SIG-M5 (cell line): ENCODE data around the gene PPL.
"Not testable (repeated sequence)": the region's sequence is repeated elsewhere in the genome, so short reads cannot be mapped to it uniquely, and the experiment has no call there.

Experiments used
- DNase-seq: peaks from one replicate; lab custom pipeline; 2025; lab: John Stamatoyannopoulos, UW

Gene PPL

DNA sequence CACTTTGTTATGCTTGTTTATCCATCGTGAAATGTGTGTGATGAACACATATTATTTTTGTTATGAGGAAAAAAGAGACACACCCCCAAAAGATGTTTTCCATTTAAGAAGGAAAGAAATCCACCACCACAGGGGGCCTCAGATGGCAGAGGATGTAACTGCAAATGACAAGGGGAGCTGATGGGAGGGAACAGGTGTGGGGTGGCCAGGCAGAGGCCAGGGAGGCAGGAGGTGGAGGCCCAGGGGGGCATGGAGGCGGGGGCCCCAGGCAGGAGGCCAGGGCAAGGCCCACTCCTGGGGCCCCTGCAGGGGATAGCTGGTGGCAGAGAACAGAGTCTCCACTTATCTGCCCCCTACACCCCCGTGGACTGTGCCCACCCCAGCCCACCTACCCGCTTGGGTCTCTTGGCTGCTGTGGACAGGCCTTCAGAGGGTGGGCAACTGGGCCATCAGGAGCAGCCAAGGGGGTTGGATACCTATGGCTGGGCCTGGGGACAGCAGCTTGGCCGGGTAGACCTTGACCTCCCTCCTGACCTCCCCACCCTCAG is 28.0 kb downstream of the PPL start:
- no peak for DNase-seq

DNA sequence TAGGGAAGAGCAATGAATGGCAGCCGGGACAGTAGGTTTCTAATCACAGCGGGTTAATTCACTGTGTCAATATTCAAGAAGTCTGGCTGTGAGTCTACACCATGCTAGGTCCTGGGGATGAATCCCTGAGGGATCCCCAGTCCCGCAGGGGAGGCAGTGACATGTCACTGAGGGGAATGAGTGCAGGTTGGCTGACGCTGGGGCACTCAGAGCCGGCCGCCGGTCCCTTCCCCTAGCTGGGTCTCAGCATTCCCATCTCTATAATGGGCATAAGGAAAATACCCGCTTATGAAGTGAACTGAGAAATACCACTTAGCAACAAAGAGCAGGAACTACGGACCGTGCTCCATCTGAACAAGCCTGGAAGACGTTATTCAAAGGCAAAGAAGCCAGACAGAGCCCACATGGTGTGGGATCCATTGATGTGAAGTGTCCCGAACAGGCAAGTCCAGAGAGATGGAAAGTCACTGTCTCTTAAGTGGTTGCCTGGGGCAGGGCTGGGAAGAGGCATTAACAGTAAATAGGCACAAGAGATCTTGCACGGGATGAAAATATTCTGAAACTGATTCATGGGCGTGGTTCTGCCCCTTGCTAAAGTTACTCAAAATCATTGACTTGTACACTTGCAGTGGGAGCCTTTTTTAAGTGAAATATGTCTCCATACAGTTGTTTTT is 31.9 kb downstream of the PPL start:
- DNase-seq, result no peak

DNA sequence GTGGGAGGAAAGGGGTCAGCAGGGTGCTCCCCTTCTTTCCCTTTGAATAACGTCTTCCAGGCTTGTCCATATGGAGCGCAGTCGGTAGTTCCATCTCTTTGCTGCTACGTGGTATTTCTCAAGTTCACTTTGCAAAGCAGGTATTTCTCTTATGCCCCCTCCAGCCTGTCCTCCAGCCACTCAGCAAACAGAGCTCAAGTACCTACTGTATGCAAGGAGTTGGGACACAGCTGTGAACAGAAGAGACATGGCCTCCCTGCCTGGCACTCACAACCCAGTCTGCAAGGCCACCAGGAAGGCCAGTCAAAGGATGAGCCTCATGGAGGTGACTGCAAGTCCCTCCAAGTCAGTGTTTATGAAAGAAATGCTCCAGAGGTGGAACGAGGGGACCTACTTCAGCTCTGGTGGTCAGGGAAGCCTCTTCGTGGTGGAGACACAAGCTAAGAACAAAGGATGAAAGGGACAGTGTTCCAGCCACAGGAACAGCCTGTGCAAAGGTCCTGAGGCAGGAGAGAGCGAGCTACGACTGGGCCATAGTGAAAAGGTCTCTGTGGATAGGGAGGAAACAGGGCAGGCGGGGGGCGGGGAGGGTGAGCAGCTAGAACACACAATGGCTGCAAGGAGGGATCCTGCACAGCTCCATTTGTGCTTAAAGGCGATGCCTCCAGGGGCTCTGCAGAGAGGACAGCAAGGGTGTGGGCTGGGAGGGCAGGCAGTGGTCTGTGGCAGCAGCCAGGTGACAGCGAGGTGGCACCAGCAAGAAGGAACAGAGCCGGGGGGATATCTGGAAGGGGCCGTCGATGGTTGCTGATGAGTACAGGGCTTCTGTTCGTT is 32.6 kb downstream of the PPL start:
- DNase-seq, result no peak

GRCh38 chr16:4902038-4902437 is 34.9 kb downstream of the PPL start:
- no peak for DNase-seq

DNA sequence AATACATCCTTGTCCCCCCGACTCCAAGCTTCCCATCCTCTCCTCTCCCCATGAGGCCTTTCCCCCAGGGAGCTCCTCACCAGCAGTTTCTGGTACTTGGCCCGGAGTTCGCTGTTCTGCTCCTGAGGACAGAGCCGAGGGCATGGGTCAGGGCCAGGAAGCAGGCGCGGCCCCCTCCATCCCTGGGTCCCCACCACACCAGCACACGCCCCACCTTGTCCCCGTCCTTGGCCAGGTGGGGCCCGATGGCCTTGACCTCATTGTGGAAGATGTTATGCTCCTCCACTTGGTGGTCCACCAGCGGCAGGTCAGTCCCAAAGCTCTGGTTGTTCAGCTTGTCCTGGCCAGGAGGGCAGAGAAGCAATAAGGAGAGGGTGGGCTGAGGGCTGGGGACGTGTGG is 36.2 kb downstream of the PPL start:
- DNase-seq, result no peak

GRCh38 chr16:4900036-4900435 is 36.9 kb downstream of the PPL start:
- no peak for DNase-seq

DNA sequence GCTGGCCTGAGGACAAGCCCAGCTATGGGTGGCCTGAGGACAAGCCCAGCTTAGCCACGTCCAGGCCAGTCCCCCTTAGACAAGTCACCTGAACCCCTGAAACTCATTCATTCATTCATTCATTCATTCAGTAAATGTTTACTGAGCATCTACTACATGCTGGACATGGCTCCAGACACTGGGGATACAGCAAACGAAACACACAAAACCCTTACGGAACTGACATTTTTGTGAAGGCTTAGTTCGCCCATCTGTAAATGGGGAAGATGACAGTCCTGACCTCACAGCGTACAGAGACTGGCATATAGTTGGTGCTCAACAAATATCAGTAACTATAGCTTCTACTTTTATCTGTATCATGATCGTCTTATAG is 37.5 kb downstream of the PPL start:
- no peak for DNase-seq

- no peak for DNase-seq
These were observed 38.0 kb downstream of the PPL start for GRCh38 chr16:4898811-4899473.

- no peak for DNase-seq
These were observed 39.6 kb downstream of the PPL start for GRCh38 chr16:4897328-4897727.

DNA sequence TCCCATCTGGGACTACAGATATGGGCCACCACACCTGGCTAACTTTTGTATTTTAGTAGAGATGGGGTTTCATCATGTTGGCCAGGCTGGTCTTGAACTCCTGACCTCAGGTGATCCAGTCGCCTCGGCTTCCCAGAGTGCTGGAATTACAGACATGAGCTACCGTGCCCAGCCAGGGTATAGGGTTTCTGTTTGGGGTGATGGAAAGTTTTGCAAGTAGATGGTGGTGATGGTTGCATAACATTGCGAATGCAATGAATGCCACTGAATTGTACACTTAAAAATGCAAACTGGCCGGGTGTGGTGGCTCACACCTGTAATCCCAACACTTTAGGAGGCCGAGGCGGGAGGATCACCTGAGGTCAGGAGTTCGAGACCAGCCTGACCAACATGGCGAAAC is 40.2 kb downstream of the PPL start:
- DNase-seq, result not testable (repeated sequence)

- no peak for DNase-seq
These were observed 41.6 kb downstream of the PPL start for GRCh38 chr16:4895366-4895765.

- DNase-seq, result no peak
These were observed 42.4 kb downstream of the PPL start for GRCh38 chr16:4894276-4895150.

GRCh38 chr16:4893103-4893862 is 43.7 kb downstream of the PPL start:
- DNase-seq, result no peak

- DNase-seq, result no peak
These were observed 44.4 kb downstream of the PPL start for GRCh38 chr16:4892361-4893102.

GRCh38 chr16:4891886-4892216 is 45.1 kb downstream of the PPL start:
- DNase-seq, result no peak

DNA sequence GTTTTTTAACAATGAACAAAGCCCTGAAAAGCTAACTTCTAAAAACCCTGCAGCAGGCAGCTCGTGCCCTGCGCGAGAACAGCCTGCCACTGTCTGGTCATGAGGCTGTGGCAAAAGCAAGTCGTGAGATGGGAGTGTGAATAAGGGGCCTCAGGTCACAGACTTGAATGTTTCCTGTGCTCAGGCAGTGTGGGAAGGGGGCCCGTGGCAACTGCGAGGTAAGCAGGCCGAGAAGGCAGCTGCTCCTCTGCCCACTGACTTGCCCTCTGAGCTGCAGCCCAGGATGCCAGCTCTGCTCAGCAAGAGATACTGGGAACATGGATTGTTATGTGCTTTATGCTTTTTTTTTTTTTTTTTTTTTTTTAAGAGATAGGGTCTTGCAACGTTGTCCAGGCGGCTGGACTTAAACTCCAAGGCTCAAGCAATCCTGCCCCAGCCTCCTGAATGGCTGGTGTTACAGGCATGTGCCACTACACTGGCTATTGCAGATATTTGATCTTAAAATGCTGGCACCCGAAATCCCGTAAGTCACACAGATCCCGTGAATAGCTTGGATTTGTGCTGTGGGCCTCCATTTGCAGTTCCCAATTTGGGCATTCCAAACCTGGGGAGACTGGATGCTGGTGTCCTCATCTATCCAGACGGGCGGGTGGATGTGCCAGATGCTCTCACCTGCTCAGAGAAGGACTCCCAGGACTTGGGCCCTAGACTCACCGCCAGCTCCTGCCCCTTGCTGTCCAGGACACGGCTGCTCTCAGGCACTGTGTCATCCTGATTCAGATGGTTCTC is 45.7 kb downstream of the PPL start:
- no peak for DNase-seq

- no peak for DNase-seq
These were observed 46.3 kb downstream of the PPL start for GRCh38 chr16:4890686-4891085.

- no peak for DNase-seq
These were observed 46.9 kb downstream of the PPL start for GRCh38 chr16:4890026-4890425.

DNA sequence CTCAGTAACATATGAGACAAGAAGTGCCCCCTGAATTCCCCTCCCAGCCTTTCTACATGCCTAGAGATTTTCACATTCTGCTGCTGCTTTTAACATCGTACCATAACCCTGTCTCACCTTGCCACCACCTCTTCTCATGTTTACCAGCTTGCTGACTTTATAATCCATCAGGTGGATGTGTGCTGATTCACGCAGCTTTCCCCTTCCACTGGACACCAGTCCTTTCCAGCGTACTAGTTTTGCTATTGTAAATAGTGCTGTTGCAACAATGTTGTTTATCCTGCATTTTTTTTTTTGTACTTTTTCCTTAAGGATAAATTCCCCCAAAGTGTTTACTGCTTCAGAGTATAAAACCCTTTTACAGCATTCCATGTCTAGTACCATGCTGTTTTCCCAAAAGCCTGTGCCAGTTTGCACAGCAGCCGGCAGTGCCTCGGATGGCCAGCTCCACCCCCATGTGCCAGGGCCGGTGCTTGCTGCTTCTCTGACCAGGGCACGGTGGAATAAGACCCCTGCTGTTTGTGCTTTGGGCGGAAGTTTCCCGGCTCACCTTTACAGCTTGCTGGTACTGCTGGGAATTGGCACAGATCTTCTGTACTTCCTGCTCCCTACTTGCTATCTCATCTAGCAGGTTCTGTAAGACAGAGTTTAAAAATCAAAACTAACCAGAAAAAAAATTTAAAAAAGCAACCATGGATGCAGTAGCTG is 48.4 kb downstream of the PPL start:
- no peak for DNase-seq
